HEK293 (cell line): ENCODE data around the gene SIX2.

Experiments used
- FEZF1 ChIP-seq: fragments of 450-650 bp; formaldehyde crosslinking; IDR thresholded peaks from 2 replicates; pipeline ENCODE4 v1.5.1; 2016; ENCODE audit warnings: missing biosample characterization, missing genetic modification characterization
- KLF9 ChIP-seq: fragments of 450-650 bp; formaldehyde crosslinking; IDR thresholded peaks from 2 replicates; pipeline ENCODE4 v1.5.1; 2016; ENCODE audit warnings: missing biosample characterization, missing genetic modification characterization, low read depth
- MEIS1 ChIP-seq: sonication (generic); formaldehyde crosslinking; IDR thresholded peaks from 2 replicates; pipeline ENCODE4 v1.8.1; 2022; ENCODE audit warnings: missing genetic modification reagents, mild to moderate bottlenecking, borderline replicate concordance
- REST ChIP-seq: fragments of 450-650 bp; formaldehyde crosslinking; IDR thresholded peaks from 2 replicates; pipeline ENCODE4 v1.5.1; 2016; ENCODE audit warnings: missing biosample characterization, missing genetic modification characterization
- YY1 ChIP-seq: fragments of 450-650 bp; formaldehyde crosslinking; IDR thresholded peaks from 2 replicates; pipeline ENCODE4 v1.5.1; 2018; ENCODE audit warnings: missing biosample characterization, missing genetic modification characterization
- ZBTB11 ChIP-seq: fragments of 450-650 bp; formaldehyde crosslinking; conservative IDR thresholded peaks from 2 replicates; pipeline ENCODE4 v1.5.1; 2016; ENCODE audit warnings: low read depth, missing biosample characterization, missing genetic modification characterization
- ZNF19 ChIP-seq: fragments of 450-650 bp; formaldehyde crosslinking; IDR thresholded peaks from 2 replicates; pipeline ENCODE4; 2016; ENCODE audit warnings: missing biosample characterization, missing genetic modification characterization, low read depth
- ZNF274 ChIP-seq, 2 experiments: fragments of 200-500 bp in 1 of 2; fragments of 450-650 bp in 1 of 2; sonication (Bioruptor generic) in 1 of 2; formaldehyde crosslinking in 1 of 2; IDR thresholded peaks; 2 replicates each; pipeline versions ENCODE4 v1.5.1 to v1.6.1; 2014 to 2016; ENCODE audit warnings: borderline replicate concordance in 1 of 2, inconsistent platforms in 1 of 2, low read length in 1 of 2, missing biosample characterization in 1 of 2, missing genetic modification characterization in 1 of 2
- ZNF677 ChIP-seq: fragments of 450-650 bp; IDR thresholded peaks from 2 replicates; pipeline ENCODE4 v1.5.0; 2018; ENCODE audit warnings: missing biosample characterization, mild to moderate bottlenecking, missing genetic modification characterization, moderate library complexity
- TF ChIP-seq, protein P1 (sequence below): fragments of 450-650 bp; formaldehyde crosslinking; IDR thresholded peaks from 2 replicates; pipeline ENCODE4 v1.5.1; 2016; ENCODE audit warnings: missing biosample characterization, missing genetic modification characterization
- TF ChIP-seq, protein P2 (sequence below): fragments of 450-650 bp; IDR thresholded peaks from 2 replicates; pipeline ENCODE4 v1.5.1; 2018; ENCODE audit warnings: missing biosample characterization, missing genetic modification characterization
- TF ChIP-seq, protein P3 (sequence below): fragments of 450-650 bp; formaldehyde crosslinking; IDR thresholded peaks from 2 replicates; pipeline ENCODE4 v1.5.1; 2016; ENCODE audit warnings: missing biosample characterization, missing genetic modification characterization

DNA sequence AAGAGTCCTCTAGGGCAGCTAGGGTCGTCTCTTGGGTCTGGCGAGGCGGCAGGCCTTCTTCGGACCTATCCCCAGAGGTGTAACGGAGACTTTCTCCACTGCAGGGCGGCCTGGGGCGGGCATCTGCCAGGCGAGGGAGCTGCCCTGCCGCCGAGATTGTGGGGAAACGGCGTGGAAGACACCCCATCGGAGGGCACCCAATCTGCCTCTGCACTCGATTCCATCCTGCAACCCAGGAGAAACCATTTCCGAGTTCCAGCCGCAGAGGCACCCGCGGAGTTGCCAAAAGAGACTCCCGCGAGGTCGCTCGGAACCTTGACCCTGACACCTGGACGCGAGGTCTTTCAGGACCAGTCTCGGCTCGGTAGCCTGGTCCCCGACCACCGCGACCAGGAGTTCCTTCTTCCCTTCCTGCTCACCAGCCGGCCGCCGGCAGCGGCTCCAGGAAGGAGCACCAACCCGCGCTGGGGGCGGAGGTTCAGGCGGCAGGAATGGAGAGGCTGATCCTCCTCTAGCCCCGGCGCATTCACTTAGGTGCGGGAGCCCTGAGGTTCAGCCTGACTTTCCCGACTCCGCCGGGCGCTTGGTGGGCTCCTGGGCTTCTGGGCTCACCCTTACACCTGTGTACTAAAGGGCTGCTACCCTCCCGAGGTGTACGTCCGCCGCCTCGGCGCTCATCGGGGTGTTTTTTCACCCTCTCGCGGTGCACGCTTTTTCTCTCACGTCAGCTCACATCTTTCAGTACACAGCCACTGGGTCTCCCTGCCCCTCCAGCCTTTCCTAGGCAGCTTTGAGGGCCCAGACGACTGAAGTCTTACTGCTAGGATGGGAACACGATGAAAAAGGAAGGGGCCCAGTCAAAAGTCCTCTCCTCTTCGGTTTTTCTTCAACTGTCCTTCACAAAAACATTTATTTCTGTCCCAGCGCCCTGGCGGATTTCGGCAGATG, 8.1 kb downstream of the SIX2 start:
- TF ChIP-seq ZNF19 (tag by site-specific recombination) (no peak), FEZF1 (tag by site-specific recombination) (no peak), KLF9 (tag by site-specific recombination) (no peak), REST (tag by site-specific recombination) (no peak), ZNF677 (tag by site-specific recombination) (no peak), ZBTB11 (tag by site-specific recombination) (no peak), YY1 (no peak), ZNF274 (IDR thresholded peaks at IDR 0.05; ENCODE audit: low read length) (no peak), ZNF274 (tag by site-specific recombination; IDR thresholded peaks at IDR 0.05; ENCODE audit: borderline replicate concordance) (no peak), MEIS1 (CRISPR knock-in tag) (no peak)
- TF ChIP-seq, protein P1, sequence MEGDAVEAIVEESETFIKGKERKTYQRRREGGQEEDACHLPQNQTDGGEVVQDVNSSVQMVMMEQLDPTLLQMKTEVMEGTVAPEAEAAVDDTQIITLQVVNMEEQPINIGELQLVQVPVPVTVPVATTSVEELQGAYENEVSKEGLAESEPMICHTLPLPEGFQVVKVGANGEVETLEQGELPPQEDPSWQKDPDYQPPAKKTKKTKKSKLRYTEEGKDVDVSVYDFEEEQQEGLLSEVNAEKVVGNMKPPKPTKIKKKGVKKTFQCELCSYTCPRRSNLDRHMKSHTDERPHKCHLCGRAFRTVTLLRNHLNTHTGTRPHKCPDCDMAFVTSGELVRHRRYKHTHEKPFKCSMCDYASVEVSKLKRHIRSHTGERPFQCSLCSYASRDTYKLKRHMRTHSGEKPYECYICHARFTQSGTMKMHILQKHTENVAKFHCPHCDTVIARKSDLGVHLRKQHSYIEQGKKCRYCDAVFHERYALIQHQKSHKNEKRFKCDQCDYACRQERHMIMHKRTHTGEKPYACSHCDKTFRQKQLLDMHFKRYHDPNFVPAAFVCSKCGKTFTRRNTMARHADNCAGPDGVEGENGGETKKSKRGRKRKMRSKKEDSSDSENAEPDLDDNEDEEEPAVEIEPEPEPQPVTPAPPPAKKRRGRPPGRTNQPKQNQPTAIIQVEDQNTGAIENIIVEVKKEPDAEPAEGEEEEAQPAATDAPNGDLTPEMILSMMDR (tag by site-specific recombination) = no peak
- TF ChIP-seq, protein P2, sequence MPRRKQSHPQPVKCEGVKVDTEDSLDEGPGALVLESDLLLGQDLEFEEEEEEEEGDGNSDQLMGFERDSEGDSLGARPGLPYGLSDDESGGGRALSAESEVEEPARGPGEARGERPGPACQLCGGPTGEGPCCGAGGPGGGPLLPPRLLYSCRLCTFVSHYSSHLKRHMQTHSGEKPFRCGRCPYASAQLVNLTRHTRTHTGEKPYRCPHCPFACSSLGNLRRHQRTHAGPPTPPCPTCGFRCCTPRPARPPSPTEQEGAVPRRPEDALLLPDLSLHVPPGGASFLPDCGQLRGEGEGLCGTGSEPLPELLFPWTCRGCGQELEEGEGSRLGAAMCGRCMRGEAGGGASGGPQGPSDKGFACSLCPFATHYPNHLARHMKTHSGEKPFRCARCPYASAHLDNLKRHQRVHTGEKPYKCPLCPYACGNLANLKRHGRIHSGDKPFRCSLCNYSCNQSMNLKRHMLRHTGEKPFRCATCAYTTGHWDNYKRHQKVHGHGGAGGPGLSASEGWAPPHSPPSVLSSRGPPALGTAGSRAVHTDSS = no peak
- TF ChIP-seq, protein P3, sequence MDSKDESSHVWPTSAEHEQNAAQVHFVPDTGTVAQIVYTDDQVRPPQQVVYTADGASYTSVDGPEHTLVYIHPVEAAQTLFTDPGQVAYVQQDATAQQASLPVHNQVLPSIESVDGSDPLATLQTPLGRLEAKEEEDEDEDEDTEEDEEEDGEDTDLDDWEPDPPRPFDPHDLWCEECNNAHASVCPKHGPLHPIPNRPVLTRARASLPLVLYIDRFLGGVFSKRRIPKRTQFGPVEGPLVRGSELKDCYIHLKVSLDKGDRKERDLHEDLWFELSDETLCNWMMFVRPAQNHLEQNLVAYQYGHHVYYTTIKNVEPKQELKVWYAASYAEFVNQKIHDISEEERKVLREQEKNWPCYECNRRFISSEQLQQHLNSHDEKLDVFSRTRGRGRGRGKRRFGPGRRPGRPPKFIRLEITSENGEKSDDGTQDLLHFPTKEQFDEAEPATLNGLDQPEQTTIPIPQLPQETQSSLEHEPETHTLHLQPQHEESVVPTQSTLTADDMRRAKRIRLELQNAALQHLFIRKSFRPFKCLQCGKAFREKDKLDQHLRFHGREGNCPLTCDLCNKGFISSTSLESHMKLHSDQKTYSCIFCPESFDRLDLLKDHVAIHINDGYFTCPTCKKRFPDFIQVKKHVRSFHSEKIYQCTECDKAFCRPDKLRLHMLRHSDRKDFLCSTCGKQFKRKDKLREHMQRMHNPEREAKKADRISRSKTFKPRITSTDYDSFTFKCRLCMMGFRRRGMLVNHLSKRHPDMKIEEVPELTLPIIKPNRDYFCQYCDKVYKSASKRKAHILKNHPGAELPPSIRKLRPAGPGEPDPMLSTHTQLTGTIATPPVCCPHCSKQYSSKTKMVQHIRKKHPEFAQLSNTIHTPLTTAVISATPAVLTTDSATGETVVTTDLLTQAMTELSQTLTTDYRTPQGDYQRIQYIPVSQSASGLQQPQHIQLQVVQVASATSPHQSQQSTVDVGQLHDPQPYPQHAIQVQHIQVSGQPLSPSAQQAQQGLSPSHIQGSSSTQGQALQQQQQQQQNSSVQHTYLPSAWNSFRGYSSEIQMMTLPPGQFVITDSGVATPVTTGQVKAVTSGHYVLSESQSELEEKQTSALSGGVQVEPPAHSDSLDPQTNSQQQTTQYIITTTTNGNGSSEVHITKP = no peak
